Hepatocyte (in vitro differentiated cells): ENCODE results near the gene ARAP1. TPM values are rescaled to one million over a fixed set of nuclear protein-coding genes. Genes with fewer than 3 reads are reported as not detected.

Source experiments
- DNase-seq: peaks from one replicate; pipeline ENCODE4 v3.0.0-alpha.2; 2016; ENCODE audit warnings: low spot score
- H2AFZ ChIP-seq: fragments of 200-600 bp; sonication (generic); 2 replicates; pipeline ENCODE4 v1.6.0; 2016; ENCODE audit warnings: antibody characterized with exemption, mild to moderate bottlenecking
- H3K27ac ChIP-seq: fragments of 200-600 bp; sonication (generic); 2 replicates; pipeline ENCODE4 v1.5.1; 2016; ENCODE audit warnings: mild to moderate bottlenecking
- H3K27me3 ChIP-seq: fragments of 200-600 bp; sonication (generic); 2 replicates; pipeline ENCODE4 v1.6.1; 2016
- H3K36me3 ChIP-seq: fragments of 200-600 bp; sonication (generic); replicated peaks from 2 replicates; pipeline ENCODE4 v1.5.1; 2016; ENCODE audit warnings: low read depth; ENCODE audit not compliant: insufficient read depth
- H3K4me1 ChIP-seq: fragments of 200-600 bp; sonication (generic); 2 replicates; pipeline ENCODE4 v1.5.1; 2016; ENCODE audit warnings: mild to moderate bottlenecking, moderate library complexity; ENCODE audit not compliant: insufficient read depth
- H3K4me2 ChIP-seq: fragments of 200-600 bp; sonication (generic); 2 replicates; pipeline ENCODE4 v1.6.0; 2016
- H3K4me3 ChIP-seq: fragments of 200-600 bp; sonication (generic); 2 replicates; pipeline ENCODE4 v1.5.1; 2016; ENCODE audit warnings: mild to moderate bottlenecking
- H3K79me2 ChIP-seq: fragments of 200-600 bp; sonication (generic); 2 replicates; pipeline ENCODE4 v1.6.0; 2017; ENCODE audit warnings: mild to moderate bottlenecking
- H3K9me2 ChIP-seq: fragments of 200-600 bp; sonication (generic); replicated peaks from 2 replicates; pipeline ENCODE4 v1.6.0; 2017; ENCODE audit warnings: mild to moderate bottlenecking; ENCODE audit not compliant: insufficient read depth
- H3K9me3 ChIP-seq: fragments of 200-600 bp; sonication (generic); 2 replicates; pipeline ENCODE4 v1.5.1; 2016; ENCODE audit warnings: low read depth, mild to moderate bottlenecking
- H4K20me1 ChIP-seq: fragments of 200-600 bp; sonication (generic); 2 replicates; pipeline ENCODE4 v1.6.0; 2016; ENCODE audit warnings: mild to moderate bottlenecking; ENCODE audit not compliant: insufficient read depth, poor library complexity, severe bottlenecking
- CTCF ChIP-seq: fragments of 200-600 bp; sonication (generic); IDR thresholded peaks from 2 replicates; pipeline ENCODE4 v1.5.1; 2016; ENCODE audit warnings: antibody characterized with exemption, mild to moderate bottlenecking; ENCODE audit not compliant: poor library complexity
- EZH2 ChIP-seq: fragments of 200-600 bp; sonication (generic); IDR thresholded peaks from 2 replicates; pipeline ENCODE4 v1.6.1; 2016; ENCODE audit warnings: antibody characterized with exemption, mild to moderate bottlenecking, borderline replicate concordance
- EZH2phosphoT487 ChIP-seq: fragments of 200-600 bp; sonication (generic); IDR thresholded peaks from one replicate; pipeline ENCODE4 v1.6.1; 2018; ENCODE audit warnings: antibody characterized with exemption, mild to moderate bottlenecking, low read depth, moderate library complexity; ENCODE audit not compliant: unreplicated experiment, severe bottlenecking
- WGBS: methylation state at CpG from one replicate; pipeline ENCODE4 v1.1.6; 2016; ENCODE audit warnings: low lambda C conversion rate; ENCODE audit errors: missing lambda C conversion rate; 5-methylcytosine and 5-hydroxymethylcytosine counted together
- polyA plus RNA-seq: library from polyadenylated mRNA; unstranded; fragments of >200 nt; fragmentation: Nextera tagmentation; extraction: Ambion mirVana; gene quantifications from 2 replicates; pipeline ENCODE4 v1.2.1, GENCODE V29; 2016
- total RNA-seq: library from RNA; depleted of rRNA; stranded (reverse); fragments of >200 nt; gene quantifications from 2 replicates; pipeline ENCODE4 v1.2.3, GENCODE V29; 2014

The ARAP1 gene
- total and polyA plus RNA-seq, 2 experiments from 2014 or later, result 60.2 to 118 TPM

DNA sequence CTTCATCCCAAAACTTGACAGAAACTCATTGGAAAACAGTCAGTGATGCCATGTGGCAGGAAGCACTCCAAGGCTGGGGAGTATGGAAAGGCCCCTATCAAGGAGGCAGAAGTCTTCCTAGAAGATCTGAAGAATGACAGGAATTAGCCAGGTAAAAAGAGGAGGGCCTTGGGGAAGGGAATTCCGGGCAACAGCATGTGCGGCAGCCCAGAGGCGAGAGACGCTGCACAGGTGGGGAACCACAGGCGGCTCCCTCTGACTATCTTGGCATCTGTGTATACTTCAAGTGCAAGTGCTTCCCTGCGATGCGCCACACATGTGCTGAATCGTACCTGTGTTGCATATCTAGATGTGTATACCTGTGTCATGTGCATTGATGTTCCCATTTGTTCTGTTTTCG lies 90.7 kb downstream of the ARAP1 start:
- WGBS, result 80% methylated on average over 9 of the region's 9 CpGs
- Histone ChIP-seq H3K36me3 (no peaks in the 10 kb centered on the region), H3K4me1 (no peaks in the 10 kb centered on the region), H3K4me3 (no peak overlapping the region), H2AFZ (no peak overlapping the region), H3K27me3 (peaks cover 20% of the 10 kb centered on the region), H3K4me2 (no peak overlapping the region), H3K9me2 (no peaks in the 10 kb centered on the region), H3K27ac (no peak overlapping the region), H3K9me3 (no peaks in the 10 kb centered on the region), H4K20me1 (no peaks in the 10 kb centered on the region), H3K79me2 (no peaks in the 10 kb centered on the region)
- no peak for TF ChIP-seq CTCF
- no peak for TF ChIP-seq EZH2phosphoT487
- no peak for TF ChIP-seq EZH2
- no peak for DNase-seq

GRCh38 chr11:72658989-72659640 lies 93.1 kb downstream of the ARAP1 start:
- Histone ChIP-seq H3K4me1 (no peaks in the 10 kb centered on the region), H3K27ac (no peak overlapping the region), H3K9me3 (no peaks in the 10 kb centered on the region), H3K36me3 (no peaks in the 10 kb centered on the region), H3K4me3 (no peak overlapping the region), H3K27me3 (peaks cover 20% of the 10 kb centered on the region), H2AFZ (no peak overlapping the region), H4K20me1 (no peaks in the 10 kb centered on the region), H3K4me2 (no peak overlapping the region), H3K9me2 (no peaks in the 10 kb centered on the region), H3K79me2 (no peaks in the 10 kb centered on the region)
- TF ChIP-seq CTCF (no peak), EZH2 (no peak), EZH2phosphoT487 (no peak)
- no peak for DNase-seq
- 86% methylated on average over 9 of the region's 9 CpGs for WGBS

DNA sequence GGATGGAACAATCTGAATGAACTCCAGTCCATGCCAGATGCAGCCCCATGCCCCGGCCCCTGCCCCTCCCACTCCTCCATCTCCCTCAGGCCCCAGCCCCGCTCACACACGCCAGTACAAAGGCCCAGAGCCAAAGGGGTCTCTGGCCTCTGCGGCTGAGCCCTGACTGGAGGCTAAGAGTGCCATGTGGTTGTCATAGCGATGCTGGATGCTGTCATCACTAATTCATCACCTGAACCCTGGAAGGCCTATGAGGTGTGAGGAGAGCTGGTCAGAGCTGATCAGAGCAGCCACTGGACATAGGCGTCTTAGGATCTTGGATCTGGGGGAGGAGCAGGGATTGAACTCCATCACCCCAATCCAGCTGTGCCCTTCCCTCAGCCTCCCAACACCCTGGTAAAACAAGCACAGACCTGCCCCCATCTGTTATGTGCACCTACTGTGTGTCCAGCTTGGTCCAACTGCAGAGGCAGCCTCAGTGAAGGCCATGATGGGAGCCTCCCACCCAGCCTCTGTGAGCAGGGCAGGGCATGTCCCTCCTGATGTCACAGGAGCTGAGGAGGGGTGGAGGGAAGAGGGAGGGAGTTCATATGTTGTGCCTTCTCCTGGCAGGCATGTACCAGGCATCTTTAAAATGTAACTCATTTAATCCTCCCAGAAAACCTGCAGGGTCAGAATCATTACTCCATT lies 94.7 kb downstream of the ARAP1 start:
- no peaks in the 10 kb centered on the region for H4K20me1 ChIP-seq
- peaks cover 16% of the 10 kb centered on the region for H3K27me3 ChIP-seq
- DNase-seq, result no peak
- no peak overlapping the region for H3K4me2 ChIP-seq
- H3K79me2 ChIP-seq, result no peaks in the 10 kb centered on the region
- H2AFZ ChIP-seq, result no peak overlapping the region
- no peaks in the 10 kb centered on the region for H3K36me3 ChIP-seq
- no peaks in the 10 kb centered on the region for H3K9me2 ChIP-seq
- H3K4me1 ChIP-seq, result no peaks in the 10 kb centered on the region
- no peak overlapping the region for H3K27ac ChIP-seq
- TF ChIP-seq EZH2phosphoT487 (no peak), CTCF (no peak), EZH2 (no peak)
- H3K9me3 ChIP-seq, result no peaks in the 10 kb centered on the region
- H3K4me3 ChIP-seq, result no peak overlapping the region
- WGBS, result 73% methylated on average over 6 of the region's 6 CpGs
